ENCODE measurements around the gene AATF.

DNA sequence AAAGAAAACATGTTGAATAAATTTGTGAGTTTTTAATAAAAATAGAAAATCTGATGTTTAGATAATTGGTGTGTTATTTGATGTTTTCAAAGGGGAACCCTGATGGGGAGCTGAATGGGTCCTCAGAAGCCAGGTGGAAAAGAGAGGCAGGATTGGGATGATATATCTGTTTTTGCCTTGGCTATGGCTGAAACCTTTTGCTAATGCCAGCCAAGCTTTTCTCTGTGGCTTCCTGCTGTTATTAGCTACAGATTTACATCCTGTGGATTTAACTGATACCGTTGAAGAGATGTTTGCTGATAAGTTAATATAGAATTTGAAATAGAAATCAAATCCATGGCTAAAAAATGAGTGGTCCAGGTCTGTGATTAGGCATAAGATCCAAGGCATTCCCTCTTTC is 4.2 kb upstream of the AATF start:
- TF ChIP-seq, protein P1, sequence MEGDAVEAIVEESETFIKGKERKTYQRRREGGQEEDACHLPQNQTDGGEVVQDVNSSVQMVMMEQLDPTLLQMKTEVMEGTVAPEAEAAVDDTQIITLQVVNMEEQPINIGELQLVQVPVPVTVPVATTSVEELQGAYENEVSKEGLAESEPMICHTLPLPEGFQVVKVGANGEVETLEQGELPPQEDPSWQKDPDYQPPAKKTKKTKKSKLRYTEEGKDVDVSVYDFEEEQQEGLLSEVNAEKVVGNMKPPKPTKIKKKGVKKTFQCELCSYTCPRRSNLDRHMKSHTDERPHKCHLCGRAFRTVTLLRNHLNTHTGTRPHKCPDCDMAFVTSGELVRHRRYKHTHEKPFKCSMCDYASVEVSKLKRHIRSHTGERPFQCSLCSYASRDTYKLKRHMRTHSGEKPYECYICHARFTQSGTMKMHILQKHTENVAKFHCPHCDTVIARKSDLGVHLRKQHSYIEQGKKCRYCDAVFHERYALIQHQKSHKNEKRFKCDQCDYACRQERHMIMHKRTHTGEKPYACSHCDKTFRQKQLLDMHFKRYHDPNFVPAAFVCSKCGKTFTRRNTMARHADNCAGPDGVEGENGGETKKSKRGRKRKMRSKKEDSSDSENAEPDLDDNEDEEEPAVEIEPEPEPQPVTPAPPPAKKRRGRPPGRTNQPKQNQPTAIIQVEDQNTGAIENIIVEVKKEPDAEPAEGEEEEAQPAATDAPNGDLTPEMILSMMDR (IDR thresholded peaks at IDR 0.05) = no peak
- no peak for TF ChIP-seq POLR2A (IDR thresholded peaks at IDR 0.05)
- no peak for TF ChIP-seq POLR2AphosphoS5 (IDR thresholded peaks at IDR 0.05)

Measured in prostate gland (tissue), 2 donors.